ENCODE measurements around the gene TMEM184A. TPM values are rescaled to one million over a fixed set of nuclear protein-coding genes. Genes with fewer than 3 reads are reported as not detected.

TMEM184A gene
- total RNA-seq, 4 donors from 2014 or later = 0.66 to 2.5 TPM; not detected in 2

DNA sequence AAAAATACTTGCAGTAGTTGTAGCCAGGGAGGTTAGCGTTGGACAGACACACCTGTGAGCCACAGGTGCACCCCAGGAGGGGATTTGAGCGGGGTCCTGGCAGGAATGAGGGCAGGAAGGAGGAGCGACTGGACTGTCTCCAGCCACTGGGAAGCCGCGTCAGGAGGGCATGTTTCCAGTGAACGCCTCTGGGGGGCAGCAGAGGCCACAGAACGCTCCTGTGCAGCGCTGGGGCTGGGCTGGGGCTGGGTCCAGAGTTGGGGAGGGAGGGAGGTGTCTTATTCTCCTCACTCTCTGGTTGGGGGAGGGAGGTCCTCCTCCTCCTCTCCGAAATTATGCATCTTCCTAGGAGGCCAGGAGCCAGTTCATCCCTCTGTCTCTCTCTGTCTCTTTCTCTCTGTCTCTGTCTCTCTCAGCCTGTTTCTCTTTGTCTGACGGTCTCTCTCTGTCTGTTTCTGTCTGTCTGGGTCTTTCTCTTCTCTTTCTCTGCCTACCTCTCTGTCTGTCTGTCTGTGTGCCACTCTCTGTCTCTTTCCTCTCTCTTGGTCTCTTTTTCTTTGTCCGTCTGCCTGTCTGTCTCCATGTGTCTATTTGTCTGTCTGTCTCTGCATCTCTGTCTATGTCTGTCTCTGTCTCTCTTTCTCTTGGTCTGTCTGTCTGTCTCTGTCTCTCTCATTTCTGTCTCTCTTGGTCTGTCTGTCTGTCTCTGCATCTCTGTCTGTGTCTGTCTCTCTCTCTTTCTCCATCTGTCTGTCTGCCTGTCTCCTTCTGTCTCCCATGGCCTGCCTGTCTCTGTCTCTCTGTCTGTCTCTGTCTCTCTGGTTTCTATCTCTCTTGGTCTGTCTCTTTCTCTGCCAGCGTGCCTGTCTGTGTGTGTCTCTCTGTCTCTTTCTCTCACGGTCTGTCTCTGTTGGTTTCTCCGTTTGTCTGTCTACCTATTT is 23.7 kb upstream of the TMEM184A start:
- H3K4me1 ChIP-seq = peaks cover 0 to 11% (median 6%) of the 10 kb centered on the region in 4 donors
- H3K9me3 ChIP-seq = no peaks in the 10 kb centered on the region
- no peaks in the 10 kb centered on the region for H3K27me3 ChIP-seq
- H3K4me3 ChIP-seq = no peak overlapping the region
- TF ChIP-seq, protein P1, sequence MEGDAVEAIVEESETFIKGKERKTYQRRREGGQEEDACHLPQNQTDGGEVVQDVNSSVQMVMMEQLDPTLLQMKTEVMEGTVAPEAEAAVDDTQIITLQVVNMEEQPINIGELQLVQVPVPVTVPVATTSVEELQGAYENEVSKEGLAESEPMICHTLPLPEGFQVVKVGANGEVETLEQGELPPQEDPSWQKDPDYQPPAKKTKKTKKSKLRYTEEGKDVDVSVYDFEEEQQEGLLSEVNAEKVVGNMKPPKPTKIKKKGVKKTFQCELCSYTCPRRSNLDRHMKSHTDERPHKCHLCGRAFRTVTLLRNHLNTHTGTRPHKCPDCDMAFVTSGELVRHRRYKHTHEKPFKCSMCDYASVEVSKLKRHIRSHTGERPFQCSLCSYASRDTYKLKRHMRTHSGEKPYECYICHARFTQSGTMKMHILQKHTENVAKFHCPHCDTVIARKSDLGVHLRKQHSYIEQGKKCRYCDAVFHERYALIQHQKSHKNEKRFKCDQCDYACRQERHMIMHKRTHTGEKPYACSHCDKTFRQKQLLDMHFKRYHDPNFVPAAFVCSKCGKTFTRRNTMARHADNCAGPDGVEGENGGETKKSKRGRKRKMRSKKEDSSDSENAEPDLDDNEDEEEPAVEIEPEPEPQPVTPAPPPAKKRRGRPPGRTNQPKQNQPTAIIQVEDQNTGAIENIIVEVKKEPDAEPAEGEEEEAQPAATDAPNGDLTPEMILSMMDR (IDR thresholded peaks at IDR 0.05) = peak; percentile 64 to 87 (median 81)
- TF ChIP-seq POLR2A (IDR thresholded peaks at IDR 0.05) (no peak), EP300 (IDR thresholded peaks at IDR 0.05) (no peak)
- 25 to 28% methylated on average over 14 of the region's 14 CpGs for WGBS, 2 donors
- H3K36me3 ChIP-seq = peaks cover 0 to 17% (median 0%) of the 10 kb centered on the region in 3 donors
- DNase-seq (ENCODE audit: low spot score in 2 of 2) = peak in 1 of 2 donors; percentile 59
- peak overlapping the region in 1 of 4 donors; percentile 46 for H3K27ac ChIP-seq

DNA sequence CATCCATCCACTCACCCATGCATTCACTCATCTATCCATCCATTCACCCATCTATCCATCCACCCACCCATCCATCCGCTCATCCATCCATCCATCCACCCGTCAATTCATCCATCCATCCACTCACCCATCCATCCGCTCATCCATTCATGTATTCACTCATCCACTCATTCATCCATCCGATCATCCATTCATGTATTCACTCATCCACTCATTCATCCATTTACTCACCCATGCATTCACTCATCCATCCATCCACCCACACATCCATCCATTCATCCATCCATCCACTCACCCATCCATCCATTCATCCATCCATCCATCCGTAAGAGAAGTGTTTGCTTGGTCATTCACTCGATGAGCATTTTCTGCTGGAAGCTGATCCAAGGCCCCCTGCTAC is 22.5 kb upstream of the TMEM184A start:
- Histone ChIP-seq H3K27me3 (no peaks in the 10 kb centered on the region), H3K4me3 (no peak overlapping the region), H3K27ac (no peak overlapping the region), H3K4me1 (peaks cover 0 to 11% (median 6%) of the 10 kb centered on the region in 4 donors), H3K36me3 (peaks cover 0 to 17% (median 0%) of the 10 kb centered on the region in 3 donors), H3K9me3 (no peaks in the 10 kb centered on the region)
- 94% methylated on average over 6 of the region's 6 CpGs for WGBS, 2 donors
- TF ChIP-seq, protein P1 (IDR thresholded peaks at IDR 0.05) = no peak
- TF ChIP-seq POLR2A (IDR thresholded peaks at IDR 0.05) (no peak), EP300 (IDR thresholded peaks at IDR 0.05) (no peak)
- no peak for DNase-seq (ENCODE audit: low spot score in 2 of 2)

DNA sequence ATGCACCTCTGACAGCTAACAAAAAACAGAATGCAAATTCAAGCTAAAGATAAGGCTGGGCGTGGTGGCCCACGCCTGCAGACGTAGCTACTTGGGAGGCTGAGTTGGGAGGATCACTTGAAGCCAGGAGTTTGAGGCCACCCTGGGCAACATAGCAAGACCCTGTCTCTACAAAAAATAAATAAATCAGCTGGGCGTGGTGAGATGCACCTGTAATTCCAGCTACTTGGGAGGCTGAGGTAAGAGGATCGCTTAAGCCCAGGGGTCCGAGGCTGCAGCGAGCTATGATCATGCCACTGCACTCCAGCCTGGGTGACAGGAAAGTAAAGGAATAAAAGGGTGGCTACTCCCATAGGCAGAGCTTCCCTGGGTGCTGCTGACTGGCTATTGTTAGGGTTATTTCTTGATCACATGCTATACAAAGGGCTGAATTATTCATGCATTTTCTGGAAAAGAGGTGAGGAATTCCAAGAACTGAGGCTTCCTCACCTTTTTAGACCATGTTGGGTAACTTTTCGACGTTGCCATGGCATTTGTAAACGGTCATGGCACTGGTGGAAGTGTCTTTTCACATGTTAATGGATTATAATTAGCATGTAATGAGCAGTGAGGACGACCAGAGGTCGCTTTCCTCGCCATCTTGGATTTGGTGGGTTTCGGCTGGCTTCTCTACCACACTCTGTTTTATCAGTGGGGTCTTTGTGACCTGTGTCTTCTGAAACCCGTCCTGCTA is 20.7 kb upstream of the TMEM184A start:
- H3K4me1 ChIP-seq = peaks cover 0 to 24% (median 14%) of the 10 kb centered on the region in 4 donors
- peaks cover 0 to 12% (median 0%) of the 10 kb centered on the region in 3 donors for H3K36me3 ChIP-seq
- no peaks in the 10 kb centered on the region for H3K9me3 ChIP-seq
- no peak overlapping the region for H3K4me3 ChIP-seq
- WGBS, 2 donors = 61 to 69% methylated on average over 15 of the region's 15 CpGs
- no peaks in the 10 kb centered on the region for H3K27me3 ChIP-seq
- TF ChIP-seq EP300 (IDR thresholded peaks at IDR 0.05) = no peak
- no peak for TF ChIP-seq POLR2A (IDR thresholded peaks at IDR 0.05)
- TF ChIP-seq, protein P1 (IDR thresholded peaks at IDR 0.05) = no peak
- DNase-seq (ENCODE audit: low spot score in 2 of 2) = no peak
- no peak overlapping the region for H3K27ac ChIP-seq

DNA sequence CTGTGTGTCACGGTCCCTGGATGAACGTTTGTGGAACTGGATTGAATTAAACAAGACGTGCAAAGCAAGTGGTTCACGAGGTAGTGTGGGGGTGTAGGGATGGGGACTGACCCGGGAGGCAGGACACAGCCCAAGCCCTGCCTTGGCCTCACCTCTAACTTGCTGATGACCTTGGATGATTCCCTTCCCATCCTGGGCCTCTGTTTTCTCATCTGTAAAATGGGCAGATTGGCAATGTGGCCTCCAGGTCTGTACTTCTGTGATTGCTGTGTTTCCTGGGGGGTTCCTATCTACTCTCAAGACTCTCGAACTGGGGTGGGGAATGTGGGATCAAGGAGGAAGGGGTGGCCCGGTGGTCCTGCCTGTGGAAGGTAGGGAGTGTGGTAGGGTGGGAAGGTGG is 19.8 kb upstream of the TMEM184A start:
- 85 to 89% methylated on average over 7 of the region's 7 CpGs for WGBS, 2 donors

DNA sequence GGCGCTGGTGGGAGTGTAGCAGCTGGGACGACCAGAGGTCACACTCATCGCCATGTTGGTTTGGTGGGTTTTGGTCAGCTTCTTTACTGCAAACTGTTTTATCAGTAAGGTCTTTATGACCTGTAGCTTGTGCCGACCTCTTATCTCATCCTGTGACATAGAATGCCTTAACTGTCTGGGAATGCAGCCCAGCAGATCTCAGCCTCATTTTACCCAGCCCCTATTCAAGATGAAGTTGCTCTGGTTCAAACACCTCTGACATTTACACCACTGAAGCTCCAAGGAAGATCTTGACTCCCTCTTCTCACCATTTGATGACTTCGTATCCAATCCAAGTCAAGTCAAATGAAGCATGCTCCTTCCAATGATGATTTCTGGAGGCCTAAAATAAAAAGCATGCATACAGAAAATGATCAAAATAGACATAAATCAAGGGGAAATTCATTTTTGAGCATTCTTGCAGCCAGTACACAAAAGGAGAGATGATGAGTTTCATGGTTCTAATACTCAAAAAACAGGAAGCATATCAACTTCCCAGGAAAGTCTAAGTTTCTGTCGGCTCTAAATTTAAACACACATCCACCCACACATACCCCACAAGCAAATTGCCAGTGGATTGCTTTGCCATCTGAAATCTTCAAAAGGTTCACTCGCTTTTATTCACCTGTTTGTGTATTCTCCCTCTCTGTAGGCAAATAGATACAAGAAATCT is 16.3 kb upstream of the TMEM184A start:
- H3K27me3 ChIP-seq = no peaks in the 10 kb centered on the region
- H3K27ac ChIP-seq = peak overlapping the region; percentile 72 to 98 (median 94)
- TF ChIP-seq POLR2A (IDR thresholded peaks at IDR 0.05) (no peak), EP300 (IDR thresholded peaks at IDR 0.05) (no peak)
- TF ChIP-seq, protein P1 (IDR thresholded peaks at IDR 0.05) = no peak
- no peak for DNase-seq (ENCODE audit: low spot score in 2 of 2)
- no peak overlapping the region for H3K4me3 ChIP-seq
- 76 to 83% methylated on average over 7 of the region's 7 CpGs for WGBS, 2 donors
- H3K36me3 ChIP-seq = peaks cover 0 to 7% (median 0%) of the 10 kb centered on the region in 3 donors
- peaks cover 0 to 44% (median 25%) of the 10 kb centered on the region in 4 donors for H3K4me1 ChIP-seq
- H3K9me3 ChIP-seq = no peaks in the 10 kb centered on the region

More for the DNA sequence above, 19.8 kb upstream of the TMEM184A start:
- H3K27ac ChIP-seq = no peak overlapping the region
- no peaks in the 10 kb centered on the region for H3K27me3 ChIP-seq
- H3K4me1 ChIP-seq = peaks cover 0 to 32% (median 19%) of the 10 kb centered on the region in 4 donors
- no peak for TF ChIP-seq EP300 (IDR thresholded peaks at IDR 0.05)
- no peaks in the 10 kb centered on the region for H3K9me3 ChIP-seq
- H3K36me3 ChIP-seq = peaks cover 0 to 5% (median 0%) of the 10 kb centered on the region in 3 donors
- DNase-seq (ENCODE audit: low spot score in 2 of 2) = no peak
- no peak overlapping the region for H3K4me3 ChIP-seq
